HL-60 (cell line): ENCODE data around the gene CTSS.
"Not testable (repeated sequence)": the region's sequence is repeated elsewhere in the genome, so short reads cannot be mapped to it uniquely, and the experiment has no call there.

ENCODE experiments used
- DNase-seq, 2 experiments: peaks; one replicate each; pipeline ENCODE4 v3.0.0-alpha.2; 2010 to 2020; ENCODE audit warnings: low read depth in 1 of 2, low spot score in 1 of 2
- H3K27ac ChIP-seq: fragments of 250-450 bp; sonication (Bioruptor Pico); replicated peaks from 2 replicates; pipeline ENCODE4 v1.5.1; 2020; ENCODE audit warnings: mild to moderate bottlenecking, moderate library complexity
- H3K27me3 ChIP-seq: fragments of 250-450 bp; sonication (Bioruptor Pico); 2 replicates; pipeline ENCODE4 v1.5.1; 2021; ENCODE audit warnings: mild to moderate bottlenecking, moderate library complexity; ENCODE audit not compliant: insufficient read depth, poor library complexity, severe bottlenecking
- H3K4me3 ChIP-seq: replicated peaks from 2 replicates; pipeline ENCODE4 v1.5.1; 2011; ENCODE audit warnings: mild to moderate bottlenecking, control low read depth, low read length; ENCODE audit not compliant: insufficient read depth
- CTCF ChIP-seq: IDR thresholded peaks from one replicate; pipeline ENCODE4 v1.5.1; 2011; ENCODE audit warnings: low read length, control low read depth, inconsistent platforms; ENCODE audit not compliant: insufficient read depth
- GABPA ChIP-seq: IDR thresholded peaks from 2 replicates; pipeline ENCODE4 v1.6.1; 2012; ENCODE audit warnings: low read depth
- POLR2AphosphoS5 ChIP-seq: IDR thresholded peaks from 2 replicates; pipeline ENCODE4 v1.6.1; 2012; ENCODE audit warnings: low read depth
- REST ChIP-seq: IDR thresholded peaks from 2 replicates; pipeline ENCODE4 v1.6.1; 2012; ENCODE audit warnings: low read depth; ENCODE audit not compliant: insufficient replicate concordance
- SPI1 ChIP-seq: IDR thresholded peaks from 2 replicates; pipeline ENCODE4 v1.6.1; 2012; ENCODE audit warnings: low read depth, mild to moderate bottlenecking, borderline replicate concordance

The CTSS gene

GRCh38 chr1:150775276-150775675 lies 9.7 kb upstream of the CTSS start:
- H3K27ac ChIP-seq: no peak overlapping the region
- DNase-seq: no peak
- TF ChIP-seq SPI1: no peak
- TF ChIP-seq GABPA: no peak
- TF ChIP-seq POLR2AphosphoS5: no peak
- TF ChIP-seq CTCF: no peak
- TF ChIP-seq REST: no peak
- H3K4me3 ChIP-seq: no peak overlapping the region
- no peaks in the 10 kb centered on the region for H3K27me3 ChIP-seq

- H3K27ac ChIP-seq: no peak overlapping the region
- no peaks in the 10 kb centered on the region for H3K27me3 ChIP-seq
- DNase-seq: no peak
- no peak for TF ChIP-seq GABPA
- TF ChIP-seq SPI1: no peak
- no peak for TF ChIP-seq CTCF
- TF ChIP-seq POLR2AphosphoS5: no peak
- TF ChIP-seq REST: no peak
- no peak overlapping the region for H3K4me3 ChIP-seq
Measured at GRCh38 chr1:150772326-150772725, 6.7 kb upstream of the CTSS start.

- H3K4me3 ChIP-seq, DNase-seq, H3K27ac ChIP-seq, H3K27me3 ChIP-seq: not testable (repeated sequence)
Measured at GRCh38 chr1:150767704-150768103, 2.1 kb upstream of the CTSS start.

GRCh38 chr1:150765977-150766301 lies 361 bp upstream of the CTSS start:
- not testable (repeated sequence) for H3K4me3 ChIP-seq, H3K27me3 ChIP-seq
- H3K27ac ChIP-seq: peak overlapping the region; percentile 92

GRCh38 chr1:150764617-150765101 lies 919 bp downstream of the CTSS start:
- Histone ChIP-seq H3K27me3 (no peaks in the 10 kb centered on the region), H3K4me3 (peak overlapping the region; percentile 46), H3K27ac (peak overlapping the region; percentile 92)
- DNase-seq: peak in 1 of 2 experiments; percentile 14
- TF ChIP-seq SPI1 (no peak), REST (no peak), GABPA (no peak)

More at GRCh38 chr1:150765977-150766301, 361 bp upstream of the CTSS start:
- DNase-seq: not testable (repeated sequence)
